Body of pancreas (tissue), 4 donors: ENCODE measurements around the gene FBXO2. TPM values are rescaled to one million over a fixed set of nuclear protein-coding genes. Genes with fewer than 3 reads are reported as not detected.

Experiments
- ATAC-seq: fragments of 150-250 bp; one replicate; pipeline ENCODE4 v1.9.1; 2016
- DNase-seq, 4 donors: peaks; one replicate each; pipeline ENCODE4 v3.0.0-alpha.2; 2019
- H3K27ac ChIP-seq, 4 donors: fragments of 200-600 bp; sonication (generic); 1 replicate in 3 of 4; 2 replicates in 1 of 4; pipeline versions ENCODE4 v1.5.1 to v1.6.1; 2016 to 2019; ENCODE audit warnings: mild to moderate bottlenecking in 1 of 4, mixed read lengths in 1 of 4, moderate library complexity in 1 of 4
- H3K27me3 ChIP-seq, 2 donors: fragments of 200-600 bp; sonication (generic); one replicate each; pipeline ENCODE4 v1.6.0; 2016; ENCODE audit warnings: mild to moderate bottlenecking in 1 of 2
- H3K36me3 ChIP-seq, 2 donors: fragments of 200-600 bp; sonication (generic); replicated peaks in 1 of 2; 2 replicates each; pipeline ENCODE4 v1.5.1; 2016; ENCODE audit warnings: low read depth in 2 of 2; ENCODE audit not compliant: insufficient read depth in 1 of 2
- H3K4me1 ChIP-seq: fragments of 200-600 bp; sonication (generic); one replicate; pipeline ENCODE4 v1.6.0; 2016
- H3K4me3 ChIP-seq, 2 donors: fragments of 200-600 bp; sonication (generic); 1 replicate in 1 of 2; 2 replicates in 1 of 2; pipeline ENCODE4 v1.5.1; 2016 to 2019
- H3K9me3 ChIP-seq, 3 donors: fragments of 200-600 bp; sonication (generic); 1 replicate in 2 of 3; 2 replicates in 1 of 3; pipeline ENCODE4 v1.5.1; 2016
- POLR2A ChIP-seq, 3 donors: fragments of 450-650 bp; IDR thresholded peaks; one replicate each; pipeline ENCODE4 v1.6.1; 2016; ENCODE audit warnings: antibody characterized with exemption in 3 of 3, mild to moderate bottlenecking in 2 of 3
- WGBS, 2 donors: methylation state at CpG; one replicate each; pipeline ENCODE4 v1.1.5; 2017; 5-methylcytosine and 5-hydroxymethylcytosine counted together
- intact Hi-C: fragments of 100-400 bp; cut with DNase I; formaldehyde crosslinking; loops from one replicate; pipeline ENCODE4 v1.15.1; 2023
- total RNA-seq, 2 donors: library from RNA; depleted of rRNA; stranded (reverse); fragments of >200 nt; gene quantifications; one replicate each; pipeline ENCODE4 v1.1.0, GENCODE V29; 2016
- TF ChIP-seq, protein P1 (sequence below), 7 experiments: fragments of 450-650 bp in 4 of 7; fragments of 200-600 bp in 3 of 7; sonication (generic) in 3 of 7; IDR thresholded peaks; one replicate each; pipeline ENCODE4 v1.5.1; 2016 to 2019; ENCODE audit warnings: antibody characterized with exemption in 7 of 7

FBXO2 gene
- total RNA-seq, 2 donors from 2014 or later, result 57.4 to 87.4 TPM

DNA sequence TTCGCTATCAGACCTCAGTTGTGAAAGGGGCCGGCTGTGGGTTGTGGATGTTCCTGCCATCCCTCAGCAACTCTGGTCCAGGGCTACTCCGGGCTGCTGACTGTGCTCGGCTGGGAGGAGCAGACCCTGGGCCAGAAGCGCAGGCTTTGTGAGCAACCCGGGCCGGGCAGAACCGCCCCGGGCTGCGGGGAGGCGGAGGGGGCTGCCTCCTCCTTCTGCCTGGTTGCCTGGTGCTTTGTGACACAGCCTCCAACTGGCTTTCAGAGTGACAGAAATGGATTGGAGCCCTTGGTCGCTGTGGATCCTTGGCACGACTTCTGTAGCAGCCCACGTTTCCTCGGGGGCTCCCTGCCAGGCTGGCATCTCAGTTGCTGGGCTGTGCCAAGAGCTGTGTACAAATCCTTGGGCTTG, 47.3 kb upstream of the FBXO2 start:
- Histone ChIP-seq H3K9me3 (no peaks in the 10 kb centered on the region), H3K4me1 (no peaks in the 10 kb centered on the region), H3K4me3 (no peak overlapping the region), H3K36me3 (no peaks in the 10 kb centered on the region), H3K27ac (no peak overlapping the region), H3K27me3 (peaks cover 0 to 6% of the 10 kb centered on the region in 2 donors)
- no peak for ATAC-seq
- no peak for DNase-seq
- intact Hi-C loops, result no loop called here
- WGBS, 2 donors, result 39 to 48% methylated on average over 6 to 15 of the region's 15 CpGs
- TF ChIP-seq POLR2A (IDR thresholded peaks at IDR 0.05), result no peak
- TF ChIP-seq, protein P1, sequence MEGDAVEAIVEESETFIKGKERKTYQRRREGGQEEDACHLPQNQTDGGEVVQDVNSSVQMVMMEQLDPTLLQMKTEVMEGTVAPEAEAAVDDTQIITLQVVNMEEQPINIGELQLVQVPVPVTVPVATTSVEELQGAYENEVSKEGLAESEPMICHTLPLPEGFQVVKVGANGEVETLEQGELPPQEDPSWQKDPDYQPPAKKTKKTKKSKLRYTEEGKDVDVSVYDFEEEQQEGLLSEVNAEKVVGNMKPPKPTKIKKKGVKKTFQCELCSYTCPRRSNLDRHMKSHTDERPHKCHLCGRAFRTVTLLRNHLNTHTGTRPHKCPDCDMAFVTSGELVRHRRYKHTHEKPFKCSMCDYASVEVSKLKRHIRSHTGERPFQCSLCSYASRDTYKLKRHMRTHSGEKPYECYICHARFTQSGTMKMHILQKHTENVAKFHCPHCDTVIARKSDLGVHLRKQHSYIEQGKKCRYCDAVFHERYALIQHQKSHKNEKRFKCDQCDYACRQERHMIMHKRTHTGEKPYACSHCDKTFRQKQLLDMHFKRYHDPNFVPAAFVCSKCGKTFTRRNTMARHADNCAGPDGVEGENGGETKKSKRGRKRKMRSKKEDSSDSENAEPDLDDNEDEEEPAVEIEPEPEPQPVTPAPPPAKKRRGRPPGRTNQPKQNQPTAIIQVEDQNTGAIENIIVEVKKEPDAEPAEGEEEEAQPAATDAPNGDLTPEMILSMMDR (IDR thresholded peaks at IDR 0.05), result no peak

DNA sequence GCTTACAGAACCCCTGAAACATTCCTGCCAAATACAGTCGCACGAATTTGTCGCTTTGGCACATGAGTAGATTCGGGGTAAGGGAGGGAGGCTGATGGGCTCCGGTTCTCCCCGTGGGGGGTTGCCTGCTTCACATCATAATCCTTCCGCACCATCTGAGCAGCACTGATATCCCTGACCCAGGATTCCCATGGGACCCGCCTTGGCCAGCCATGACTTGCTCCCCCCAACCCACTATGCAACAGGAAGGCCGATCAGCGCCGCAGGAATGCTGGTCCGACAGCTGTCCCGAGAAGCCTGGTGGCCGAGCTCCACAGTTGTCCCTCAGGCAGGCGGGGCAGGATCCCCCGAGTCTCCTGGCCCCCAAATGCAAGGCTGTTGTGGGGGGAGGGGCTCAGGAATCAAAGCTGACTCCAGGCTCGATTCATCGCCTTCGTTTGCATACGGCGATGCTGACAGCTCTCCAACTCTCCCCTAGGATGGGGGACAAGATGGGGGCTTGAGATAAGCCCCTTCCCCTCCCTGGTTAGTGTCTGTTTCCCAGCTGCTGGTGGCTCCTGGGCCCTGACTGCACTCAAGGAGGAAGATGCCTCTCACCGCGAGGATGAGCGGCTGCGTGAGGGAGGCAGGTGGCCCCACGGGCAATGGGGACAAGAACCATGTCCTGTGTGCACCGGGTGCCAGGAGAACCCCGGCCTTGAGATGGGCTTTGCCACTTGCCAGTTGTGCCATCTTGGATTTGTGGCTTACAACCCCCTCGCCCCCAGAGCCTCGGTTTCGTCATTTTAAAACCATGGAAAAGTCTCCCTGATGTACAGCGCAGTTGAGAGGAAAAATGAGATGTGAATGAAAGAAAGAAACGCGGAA, 46.6 kb upstream of the FBXO2 start:
- intact Hi-C loops, result no loop called here
- 44 to 51% methylated on average over 25 to 34 of the region's 34 CpGs for WGBS, 2 donors
- H3K36me3 ChIP-seq, result no peaks in the 10 kb centered on the region
- H3K27ac ChIP-seq, result no peak overlapping the region
- ATAC-seq (no peak), DNase-seq (no peak)
- TF ChIP-seq, protein P1 (IDR thresholded peaks at IDR 0.05), result no peak
- no peaks in the 10 kb centered on the region for H3K4me1 ChIP-seq
- no peak overlapping the region for H3K4me3 ChIP-seq
- no peaks in the 10 kb centered on the region for H3K9me3 ChIP-seq
- H3K27me3 ChIP-seq, result peaks cover 0 to 6% of the 10 kb centered on the region in 2 donors

DNA sequence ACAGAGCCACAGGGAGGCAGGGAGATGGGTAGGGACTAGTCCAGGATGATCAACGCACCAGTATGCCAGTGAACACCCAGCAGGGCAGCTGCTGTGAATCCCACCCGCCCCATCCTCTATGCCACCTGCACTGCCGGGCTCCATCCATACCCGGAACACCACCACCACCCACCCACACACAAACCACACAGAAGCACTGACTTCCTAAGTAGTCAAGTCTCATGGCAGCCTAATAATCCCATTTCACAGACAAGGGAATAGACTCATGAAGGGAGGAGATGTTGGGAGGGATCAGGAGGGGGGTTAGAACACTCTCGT, 43.6 kb upstream of the FBXO2 start:
- no peaks in the 10 kb centered on the region for H3K36me3 ChIP-seq
- H3K27me3 ChIP-seq, result peaks cover 0 to 6% of the 10 kb centered on the region in 2 donors
- DNase-seq (no peak), ATAC-seq (no peak)
- H3K4me3 ChIP-seq, result no peak overlapping the region
- H3K27ac ChIP-seq, result no peak overlapping the region
- H3K9me3 ChIP-seq, result no peaks in the 10 kb centered on the region
- no peak for TF ChIP-seq POLR2A (IDR thresholded peaks at IDR 0.05)
- TF ChIP-seq, protein P1 (IDR thresholded peaks at IDR 0.05), result no peak
- H3K4me1 ChIP-seq, result no peaks in the 10 kb centered on the region
- WGBS, 2 donors, result 67 to 79% methylated on average over 2 to 5 of the region's 5 CpGs
- intact Hi-C loops, result no loop called here

DNA sequence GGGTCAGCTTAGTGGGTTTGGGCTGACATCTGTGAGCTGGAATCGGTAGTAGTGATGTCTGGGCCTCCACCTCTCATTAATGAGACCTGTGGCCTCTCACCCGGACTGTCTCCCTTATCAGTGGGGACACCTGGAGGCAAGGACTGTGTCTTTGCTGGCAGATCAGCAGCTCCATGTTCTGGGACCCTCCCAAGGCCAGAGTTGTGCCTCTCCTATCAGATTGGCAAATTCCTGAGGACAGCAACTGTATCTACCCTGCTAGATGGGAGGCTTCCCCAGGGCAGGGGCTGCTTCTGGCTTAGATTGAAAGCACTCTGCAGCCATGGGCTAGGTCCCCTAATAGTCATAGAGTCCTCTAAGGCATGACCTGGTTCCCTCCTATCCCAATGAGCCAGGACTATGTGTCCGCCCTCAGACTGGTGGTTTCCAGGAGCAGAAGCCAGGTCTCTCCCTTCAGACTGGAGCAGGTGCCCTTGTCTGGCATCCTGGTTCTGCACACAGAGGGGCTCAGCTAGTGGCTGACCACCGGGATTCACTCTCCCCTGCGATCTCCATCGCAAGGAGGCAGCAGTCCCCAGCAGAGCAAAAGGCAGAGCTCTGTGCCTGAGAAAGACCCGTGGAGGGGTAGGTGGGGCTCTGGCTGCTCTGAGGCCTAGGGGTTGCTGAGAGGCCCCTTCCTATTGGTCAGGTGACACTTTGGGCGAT, 43.1 kb upstream of the FBXO2 start:
- Histone ChIP-seq H3K27me3 (peaks cover 0 to 6% of the 10 kb centered on the region in 2 donors), H3K27ac (no peak overlapping the region)
- 37 to 64% methylated on average over 4 to 8 of the region's 8 CpGs for WGBS, 2 donors

More for the DNA sequence above, 43.1 kb upstream of the FBXO2 start:
- ATAC-seq (no peak), DNase-seq (no peak)
- intact Hi-C loops, result no loop called here
- Histone ChIP-seq H3K9me3 (no peaks in the 10 kb centered on the region), H3K4me1 (no peaks in the 10 kb centered on the region), H3K36me3 (no peaks in the 10 kb centered on the region), H3K4me3 (no peak overlapping the region)
- TF ChIP-seq, protein P1 (IDR thresholded peaks at IDR 0.05), result no peak
- no peak for TF ChIP-seq POLR2A (IDR thresholded peaks at IDR 0.05)
